OCI-LY7 (cell line): ENCODE measurements around the gene RREB1. TPM values are rescaled to one million over a fixed set of nuclear protein-coding genes. Genes with fewer than 3 reads are reported as not detected.

Experiments used
- BruUV-seq: library from RNA; stranded (reverse); fragments of 400-500 nt; replicated peaks from 2 replicates; lab custom pipeline; 2021; lab: Mats Ljungman, UMichigan
- CTCF ChIA-PET: fragments of 300-600 bp; sonication (Branson Sonifier 250); formaldehyde crosslinking; loops from one replicate; lab custom pipeline; 2022; ENCODE audit warnings: antibody characterized with exemption; ENCODE audit not compliant: unreplicated experiment; lab: Charles Lee
- POLR2A ChIA-PET: fragments of 300-600 bp; sonication (Branson Sonifier 250); formaldehyde crosslinking; loops from one replicate; lab custom pipeline; 2022; ENCODE audit warnings: antibody characterized with exemption; lab: Charles Lee
- DNase-seq: peaks from one replicate; pipeline ENCODE4 v3.0.0-alpha.2; 2015; ENCODE audit warnings: low spot score
- H2AFZ ChIP-seq: fragments of 200-600 bp; sonication (generic), shearing (Covaris generic); 2 replicates; pipeline ENCODE4 v1.6.1; 2014; ENCODE audit warnings: mild to moderate bottlenecking, antibody characterized with exemption, low read length, moderate library complexity
- H3K27ac ChIP-seq: fragments of 200-600 bp; sonication (generic); 2 replicates; pipeline ENCODE4 v1.5.1; 2014; ENCODE audit warnings: mixed run types, low read depth, mild to moderate bottlenecking, moderate library complexity, low read length, inconsistent platforms; ENCODE audit not compliant: poor library complexity, severe bottlenecking
- H3K36me3 ChIP-seq: fragments of 200-600 bp; sonication (generic); 2 replicates; pipeline ENCODE4 v1.6.1; 2014; ENCODE audit warnings: mild to moderate bottlenecking, antibody characterized with exemption, low read length, moderate library complexity, mixed read lengths; ENCODE audit not compliant: insufficient read depth
- H3K4me1 ChIP-seq: fragments of 200-600 bp; sonication (generic); 2 replicates; pipeline ENCODE4 v1.5.1; 2014; ENCODE audit warnings: mild to moderate bottlenecking, low read length; ENCODE audit not compliant: insufficient read depth, poor library complexity, severe bottlenecking
- H3K4me2 ChIP-seq: fragments of 200-600 bp; sonication (generic); 2 replicates; pipeline ENCODE4 v1.6.1; 2014; ENCODE audit warnings: mild to moderate bottlenecking, low read length
- H3K4me3 ChIP-seq: fragments of 200-600 bp; sonication (generic); 2 replicates; pipeline ENCODE4 v1.5.1; 2014; ENCODE audit warnings: mild to moderate bottlenecking, low read depth, low read length; ENCODE audit not compliant: poor library complexity, severe bottlenecking
- H3K79me2 ChIP-seq: fragments of 200-600 bp; sonication (generic); 2 replicates; pipeline ENCODE4 v1.6.1; 2016; ENCODE audit warnings: low read depth, mild to moderate bottlenecking, low read length, moderate library complexity, mixed read lengths; ENCODE audit not compliant: insufficient read depth
- H3K9me2 ChIP-seq: fragments of 200-600 bp; sonication (generic); 2 replicates; pipeline ENCODE4 v1.6.1; 2016; ENCODE audit warnings: mild to moderate bottlenecking, low read length, mixed read lengths; ENCODE audit not compliant: insufficient read depth
- H3K9me3 ChIP-seq: fragments of 200-600 bp; sonication (generic); 2 replicates; pipeline ENCODE4 v1.6.1; 2014; ENCODE audit warnings: mild to moderate bottlenecking, mixed run types, low read length, mixed read lengths
- H4K20me1 ChIP-seq: fragments of 200-600 bp; sonication (generic); 2 replicates; pipeline ENCODE4 v1.6.1; 2014; ENCODE audit warnings: mild to moderate bottlenecking, antibody characterized with exemption, low read length, moderate library complexity, mixed read lengths; ENCODE audit not compliant: insufficient read depth
- CTCF ChIP-seq: fragments of 200-600 bp; sonication (generic); conservative IDR thresholded peaks from 2 replicates; pipeline ENCODE4 v1.5.1; 2014; ENCODE audit warnings: mild to moderate bottlenecking, antibody characterized with exemption, low read length, moderate library complexity, mixed read lengths
- EZH2phosphoT487 ChIP-seq: fragments of 200-600 bp; sonication (generic); IDR thresholded peaks from 2 replicates; pipeline ENCODE4 v1.6.1; 2018; ENCODE audit warnings: low read depth, borderline replicate concordance, mild to moderate bottlenecking, mixed run types, antibody characterized with exemption, low read length, moderate library complexity, mixed read lengths
- intact Hi-C: fragments of 100-400 bp; cut with micrococcal nuclease; formaldehyde crosslinking; loops from one replicate; pipeline ENCODE4 v1.10.0; 2022; ENCODE audit not compliant: unreplicated experiment
- total RNA-seq, 2 experiments: library from RNA; depleted of rRNA in 1 of 2; stranded (reverse); fragments of >200 nt in 1 of 2; shearing (Covaris generic) in 1 of 2; gene quantifications; 2 replicates each; pipeline ENCODE4 v1.2.3, GENCODE V29; 2014 to 2022

Gene RREB1
- total RNA-seq, 2 experiments from 2014 or later, result 4.4 to 7.1 TPM

- ChIA-PET CTCF (no interaction called here), POLR2A (interaction anchor here (0.8 to 1.3 kb wide), 2 partner anchors 12 to 66 kb away, joined by 3 read pairs; no protein-coding TSS in a partner anchor)
- no peaks in the 10 kb centered on the region for H4K20me1 ChIP-seq
- no peak overlapping the region for H3K4me3 ChIP-seq
- no peak overlapping the region for H3K4me2 ChIP-seq
- H3K9me3 ChIP-seq, result no peaks in the 10 kb centered on the region
- no peak for DNase-seq
- intact Hi-C loops, result no loop called here
- H2AFZ ChIP-seq, result no peak overlapping the region
- no TSS peak for BruUV-seq
- no peak overlapping the region for H3K27ac ChIP-seq
- no peaks in the 10 kb centered on the region for H3K79me2 ChIP-seq
- no peaks in the 10 kb centered on the region for H3K9me2 ChIP-seq
- no peaks in the 10 kb centered on the region for H3K36me3 ChIP-seq
- no peak for TF ChIP-seq CTCF
- no peak for TF ChIP-seq EZH2phosphoT487
- peaks cover 13% of the 10 kb centered on the region for H3K4me1 ChIP-seq
Measured at GRCh38 chr6:7202950-7203349, 95.2 kb downstream of the RREB1 start.

- Histone ChIP-seq H3K4me2 (no peak overlapping the region), H2AFZ (no peak overlapping the region), H3K36me3 (no peaks in the 10 kb centered on the region), H4K20me1 (no peaks in the 10 kb centered on the region), H3K4me3 (no peak overlapping the region), H3K9me3 (no peaks in the 10 kb centered on the region), H3K4me1 (peaks cover 13% of the 10 kb centered on the region), H3K9me2 (no peaks in the 10 kb centered on the region), H3K79me2 (no peaks in the 10 kb centered on the region), H3K27ac (no peak overlapping the region)
- no peak for TF ChIP-seq EZH2phosphoT487
- TF ChIP-seq CTCF, result no peak
- DNase-seq, result no peak
- intact Hi-C loops, result no loop called here
- ChIA-PET POLR2A (interaction anchor here (1.3 kb wide), 1 partner anchor 13 kb away, joined by 3 read pairs; no protein-coding TSS in a partner anchor), CTCF (no interaction called here)
- BruUV-seq, result no TSS peak
Measured at GRCh38 chr6:7203939-7204338, 96.2 kb downstream of the RREB1 start.

GRCh38 chr6:7204726-7205125, 97.0 kb downstream of the RREB1 start:
- peaks cover 13% of the 10 kb centered on the region for H3K4me1 ChIP-seq
- intact Hi-C loops, result no loop called here
- H3K27ac ChIP-seq, result no peak overlapping the region
- no peaks in the 10 kb centered on the region for H3K9me2 ChIP-seq
- no peak overlapping the region for H3K4me2 ChIP-seq
- H3K4me3 ChIP-seq, result no peak overlapping the region
- no peaks in the 10 kb centered on the region for H3K79me2 ChIP-seq
- ChIA-PET POLR2A (no interaction called here), CTCF (interaction anchor here (0.6 kb wide), 1 partner anchor 25 kb away, joined by 3 read pairs; no protein-coding TSS in a partner anchor)
- H2AFZ ChIP-seq, result no peak overlapping the region
- no TSS peak for BruUV-seq
- DNase-seq, result no peak
- H4K20me1 ChIP-seq, result no peaks in the 10 kb centered on the region
- H3K36me3 ChIP-seq, result no peaks in the 10 kb centered on the region
- no peaks in the 10 kb centered on the region for H3K9me3 ChIP-seq
- no peak for TF ChIP-seq EZH2phosphoT487
- no peak for TF ChIP-seq CTCF
